MM.1S (cell line): ENCODE results near the gene PARP6.

Experiments used
- DNase-seq: peaks from one replicate; pipeline ENCODE4 v3.0.0-alpha.2; 2015
- H2AFZ ChIP-seq: fragments of 300-600 bp; sonication (generic); 2 replicates; pipeline ENCODE4 v1.6.0; 2016; ENCODE audit warnings: antibody characterized with exemption, low read length
- H3F3A ChIP-seq: fragments of 300-600 bp; sonication (generic); 2 replicates; pipeline ENCODE4 v1.6.1; 2016; ENCODE audit warnings: mild to moderate bottlenecking, antibody characterized with exemption, low read length, moderate library complexity, mixed read lengths; ENCODE audit not compliant: insufficient read depth
- H3K27ac ChIP-seq: fragments of 300-600 bp; sonication (generic); 2 replicates; pipeline ENCODE4 v1.5.1; 2016; ENCODE audit warnings: mild to moderate bottlenecking, low read length
- H3K27me3 ChIP-seq: fragments of 300-600 bp; sonication (generic); replicated peaks from 2 replicates; pipeline ENCODE4 v1.6.0; 2016; ENCODE audit warnings: low read length; ENCODE audit not compliant: insufficient read depth
- H3K36me3 ChIP-seq: fragments of 300-600 bp; sonication (generic); replicated peaks from 2 replicates; pipeline ENCODE4 v1.6.1; 2016; ENCODE audit warnings: mild to moderate bottlenecking, low read length, mixed read lengths; ENCODE audit not compliant: insufficient read depth
- H3K4me1 ChIP-seq: fragments of 300-600 bp; sonication (generic); 2 replicates; pipeline ENCODE4 v1.6.1; 2016; ENCODE audit warnings: low read length, mixed read lengths
- H3K4me2 ChIP-seq: fragments of 300-600 bp; sonication (generic); 2 replicates; pipeline ENCODE4 v1.6.0; 2016; ENCODE audit warnings: low read depth, low read length
- H3K4me3 ChIP-seq: fragments of 300-600 bp; sonication (generic); 2 replicates; pipeline ENCODE4 v1.5.1; 2016; ENCODE audit warnings: low read length, mixed read lengths
- H3K79me2 ChIP-seq: fragments of 300-600 bp; sonication (generic); 2 replicates; pipeline ENCODE4 v1.6.1; 2016; ENCODE audit warnings: mixed run types, low read length, mixed read lengths
- H3K9ac ChIP-seq: fragments of 300-600 bp; sonication (generic); 2 replicates; pipeline ENCODE4 v1.6.1; 2016; ENCODE audit warnings: low read length, mixed read lengths
- H3K9me2 ChIP-seq: fragments of 300-600 bp; sonication (generic); replicated peaks from 2 replicates; pipeline ENCODE4 v1.6.1; 2016; ENCODE audit warnings: mild to moderate bottlenecking, low read length, mixed read lengths; ENCODE audit not compliant: insufficient read depth
- H3K9me3 ChIP-seq: fragments of 300-600 bp; sonication (generic); replicated peaks from 2 replicates; pipeline ENCODE4 v1.6.1; 2016; ENCODE audit warnings: mild to moderate bottlenecking, low read length, mixed read lengths; ENCODE audit not compliant: insufficient read depth
- H4K20me1 ChIP-seq: fragments of 300-600 bp; sonication (generic); 2 replicates; pipeline ENCODE4 v1.6.1; 2016; ENCODE audit warnings: mild to moderate bottlenecking, low read length, moderate library complexity, mixed read lengths; ENCODE audit not compliant: insufficient read depth
- EZH2 ChIP-seq: fragments of 300-600 bp; sonication (generic); optimal IDR thresholded peaks from 2 replicates; pipeline ENCODE3; 2017; ENCODE audit warnings: low read depth, mild to moderate bottlenecking, antibody characterized with exemption, low read length, mixed read lengths
- EZH2phosphoT487 ChIP-seq: fragments of 300-600 bp; sonication (generic); IDR thresholded peaks from 2 replicates; pipeline ENCODE4 v1.6.1; 2018; ENCODE audit warnings: antibody characterized with exemption, low read length
- TF ChIP-seq, protein P1 (sequence below): fragments of 300-600 bp; sonication (generic); IDR thresholded peaks from 2 replicates; pipeline ENCODE4 v1.5.1; 2016; ENCODE audit warnings: antibody characterized with exemption, low read length, mixed read lengths

Gene PARP6

DNA sequence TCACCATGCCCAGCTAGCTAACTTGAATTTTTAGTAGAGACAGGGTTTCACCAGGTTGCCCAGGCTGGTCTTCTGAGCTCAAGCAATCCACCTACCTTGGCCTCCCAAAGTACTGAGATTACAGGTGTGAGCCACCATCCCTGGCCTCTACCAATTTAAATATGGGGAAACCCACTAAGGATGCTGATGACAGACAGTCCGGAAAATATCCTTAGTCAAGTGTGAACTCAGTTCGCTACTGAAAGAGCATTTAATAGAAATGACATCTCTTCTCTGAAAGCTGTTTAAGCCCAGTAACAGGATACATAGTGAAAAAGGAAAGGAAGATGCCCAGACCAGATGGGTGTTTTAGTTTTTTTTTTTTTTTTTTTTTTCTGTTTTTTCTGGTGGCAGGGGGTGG lies 67.1 kb downstream of the PARP6 start:
- Histone ChIP-seq H3K27ac (no peak overlapping the region), H3K4me3 (no peak overlapping the region), H3K9ac (no peak overlapping the region), H3K4me1 (peaks cover 32% of the 10 kb centered on the region), H3F3A (peaks cover 37% of the 10 kb centered on the region), H2AFZ (no peak overlapping the region), H3K4me2 (no peak overlapping the region), H3K79me2 (peaks cover 10% of the 10 kb centered on the region), H3K9me3 (no peaks in the 10 kb centered on the region), H3K36me3 (peaks cover 18% of the 10 kb centered on the region), H3K9me2 (no peaks in the 10 kb centered on the region), H4K20me1 (peaks cover 7% of the 10 kb centered on the region; the same call in 1 of the 2 replicates), H3K27me3 (no peaks in the 10 kb centered on the region)
- TF ChIP-seq EZH2phosphoT487: no peak
- TF ChIP-seq, protein P1, sequence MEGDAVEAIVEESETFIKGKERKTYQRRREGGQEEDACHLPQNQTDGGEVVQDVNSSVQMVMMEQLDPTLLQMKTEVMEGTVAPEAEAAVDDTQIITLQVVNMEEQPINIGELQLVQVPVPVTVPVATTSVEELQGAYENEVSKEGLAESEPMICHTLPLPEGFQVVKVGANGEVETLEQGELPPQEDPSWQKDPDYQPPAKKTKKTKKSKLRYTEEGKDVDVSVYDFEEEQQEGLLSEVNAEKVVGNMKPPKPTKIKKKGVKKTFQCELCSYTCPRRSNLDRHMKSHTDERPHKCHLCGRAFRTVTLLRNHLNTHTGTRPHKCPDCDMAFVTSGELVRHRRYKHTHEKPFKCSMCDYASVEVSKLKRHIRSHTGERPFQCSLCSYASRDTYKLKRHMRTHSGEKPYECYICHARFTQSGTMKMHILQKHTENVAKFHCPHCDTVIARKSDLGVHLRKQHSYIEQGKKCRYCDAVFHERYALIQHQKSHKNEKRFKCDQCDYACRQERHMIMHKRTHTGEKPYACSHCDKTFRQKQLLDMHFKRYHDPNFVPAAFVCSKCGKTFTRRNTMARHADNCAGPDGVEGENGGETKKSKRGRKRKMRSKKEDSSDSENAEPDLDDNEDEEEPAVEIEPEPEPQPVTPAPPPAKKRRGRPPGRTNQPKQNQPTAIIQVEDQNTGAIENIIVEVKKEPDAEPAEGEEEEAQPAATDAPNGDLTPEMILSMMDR: no peak
- no peak for TF ChIP-seq EZH2
- no peak for DNase-seq

DNA sequence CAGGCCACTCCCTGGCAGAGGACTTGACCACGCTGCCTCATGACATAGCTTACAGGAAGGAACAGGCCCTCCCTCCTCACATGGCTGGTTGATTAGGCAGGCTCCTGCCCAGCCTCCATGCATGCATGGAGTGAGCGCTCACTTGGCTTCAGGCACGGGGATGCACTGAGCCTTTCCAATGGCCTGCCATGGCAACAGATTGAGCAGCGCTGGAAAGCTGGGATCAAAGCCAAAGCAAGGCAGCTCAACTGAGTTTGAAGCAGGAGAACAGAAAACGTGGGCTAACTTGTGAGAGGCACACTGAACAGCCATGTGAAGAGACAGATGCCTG lies 68.9 kb downstream of the PARP6 start:
- peaks cover 7% of the 10 kb centered on the region; the same call in 1 of the 2 replicates for H4K20me1 ChIP-seq
- no peak for DNase-seq
- no peaks in the 10 kb centered on the region for H3K9me2 ChIP-seq

DNA sequence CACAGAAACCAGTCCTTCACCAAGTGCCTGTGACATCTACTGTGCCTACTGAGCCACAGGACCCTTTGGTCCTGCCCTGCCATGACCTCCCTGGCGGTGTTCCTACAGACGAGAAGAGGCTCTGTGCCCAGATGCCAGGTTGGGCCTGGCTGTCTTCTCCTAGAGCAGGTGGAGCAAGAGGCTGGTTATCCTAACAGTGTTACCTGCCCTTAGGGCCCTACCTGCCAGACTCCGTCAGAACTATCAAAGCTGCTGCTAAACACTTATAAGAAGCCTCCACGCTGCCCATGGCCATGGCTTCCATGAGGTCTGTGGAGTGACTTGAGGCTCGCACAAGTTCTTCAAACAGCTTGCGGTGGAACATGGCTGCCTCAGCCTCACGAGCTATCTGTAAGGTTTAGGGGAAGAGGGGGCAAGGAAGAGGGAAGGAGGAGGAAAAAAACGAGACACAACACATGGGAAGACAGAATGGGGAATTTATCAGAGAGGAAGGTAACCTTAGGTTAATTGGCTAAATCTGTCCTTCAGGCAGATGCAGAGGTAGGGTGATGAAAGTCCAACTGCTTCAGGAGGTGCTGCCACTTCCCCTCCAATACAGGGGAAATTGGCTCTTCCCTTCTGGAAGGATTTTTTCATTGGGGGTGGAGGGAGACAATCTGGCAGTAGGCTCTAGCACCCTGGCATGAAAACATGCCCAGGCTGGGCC lies 69.4 kb downstream of the PARP6 start:
- no peak for TF ChIP-seq EZH2
- TF ChIP-seq, protein P1: no peak
- TF ChIP-seq EZH2phosphoT487: no peak
- Histone ChIP-seq H3K27ac (no peak overlapping the region), H2AFZ (no peak overlapping the region), H3K4me1 (peaks cover 32% of the 10 kb centered on the region), H3F3A (peaks cover 42% of the 10 kb centered on the region), H3K4me3 (no peak overlapping the region), H3K9ac (no peak overlapping the region), H4K20me1 (peaks cover 7% of the 10 kb centered on the region; the same call in 1 of the 2 replicates), H3K9me3 (no peaks in the 10 kb centered on the region), H3K9me2 (no peaks in the 10 kb centered on the region), H3K4me2 (no peak overlapping the region), H3K27me3 (no peaks in the 10 kb centered on the region), H3K36me3 (peaks cover 12% of the 10 kb centered on the region), H3K79me2 (peaks cover 10% of the 10 kb centered on the region)
- no peak for DNase-seq

More for the DNA sequence above, 68.9 kb downstream of the PARP6 start:
- H3K4me3 ChIP-seq: no peak overlapping the region
- peaks cover 42% of the 10 kb centered on the region for H3F3A ChIP-seq
- no peaks in the 10 kb centered on the region for H3K27me3 ChIP-seq
- H3K79me2 ChIP-seq: peaks cover 10% of the 10 kb centered on the region
- no peak overlapping the region for H3K4me2 ChIP-seq
- no peaks in the 10 kb centered on the region for H3K9me3 ChIP-seq
- H2AFZ ChIP-seq: no peak overlapping the region
- TF ChIP-seq, protein P1: no peak
- TF ChIP-seq EZH2 (no peak), EZH2phosphoT487 (no peak)
- peaks cover 15% of the 10 kb centered on the region for H3K36me3 ChIP-seq
- H3K27ac ChIP-seq: no peak overlapping the region
- H3K9ac ChIP-seq: no peak overlapping the region
- H3K4me1 ChIP-seq: peaks cover 32% of the 10 kb centered on the region
